ENCODE measurements around the gene TEX22. TPM values are rescaled to one million over a fixed set of nuclear protein-coding genes. Genes with fewer than 3 reads are reported as not detected.

TEX22 gene
- total and polyA plus RNA-seq, 4 donors = 0.02 to 0.14 (median 0.08) TPM; not detected in 1

GRCh38 chr14:105439710-105440553 is 41.6 kb downstream of the TEX22 start:
- Histone ChIP-seq H3K27ac (ENCODE audit: low read depth in 1 of 2, low read length in 2 of 2) (no peak overlapping the region), H3K36me3 (ENCODE audit: control insufficient read depth in 4 of 4, insufficient read depth in 3 of 4, low read depth in 1 of 4, low read length in 3 of 4) (peaks cover 0 to 4% (median 2%) of the 10 kb centered on the region in 4 donors), H3K4me3 (ENCODE audit: low read depth in 1 of 3, low read length in 3 of 3) (no peak overlapping the region), H3K27me3 (ENCODE audit: control insufficient read depth in 4 of 4, insufficient read depth in 4 of 4, low read length in 3 of 4) (no peaks in the 10 kb centered on the region), H3K9me3 (ENCODE audit: control insufficient read depth in 4 of 4, low read length in 3 of 4) (no peaks in the 10 kb centered on the region), H3K4me1 (ENCODE audit: control insufficient read depth in 4 of 4, insufficient read depth in 4 of 4, low read length in 3 of 4) (peaks cover 0 to under 1% (median 0%) of the 10 kb centered on the region in 4 donors), H3K9ac (ENCODE audit: low read depth in 1 of 2, low read length in 2 of 2) (no peak overlapping the region)
- WGBS = 89% methylated on average over 33 of the region's 33 CpGs
- TF ChIP-seq MAX (IDR thresholded peaks at IDR 0.05) = no peak
- TF ChIP-seq TAF1 (conservative IDR thresholded peaks at IDR 0.05) = no peak
- no peak for TF ChIP-seq ATF3 (IDR thresholded peaks at IDR 0.05)
- TF ChIP-seq FOXA2 (IDR thresholded peaks at IDR 0.05) = no peak
- TF ChIP-seq GABPA (IDR thresholded peaks at IDR 0.05 in 1 of 2, conservative IDR thresholded peaks at IDR 0.05 in 1 of 2) = no peak
- no peak for TF ChIP-seq ZBTB33 (IDR thresholded peaks at IDR 0.05)
- no peak for TF ChIP-seq JUND (IDR thresholded peaks at IDR 0.05)
- no peak for TF ChIP-seq REST (IDR thresholded peaks at IDR 0.05)
- TF ChIP-seq EGR1 (IDR thresholded peaks at IDR 0.05; ENCODE audit: low read depth in 2 of 2) = no peak
- no peak for TF ChIP-seq YY1 (IDR thresholded peaks at IDR 0.05)
- DNase-seq (ENCODE audit: low spot score) = no peak

GRCh38 chr14:105440554-105440900 is 42.2 kb downstream of the TEX22 start:
- 98% methylated on average over 15 of the region's 15 CpGs for WGBS
- no peaks in the 10 kb centered on the region for H3K9me3 ChIP-seq (ENCODE audit: control insufficient read depth in 4 of 4, low read length in 3 of 4)
- no peak for DNase-seq (ENCODE audit: low spot score)
- no peaks in the 10 kb centered on the region for H3K4me1 ChIP-seq (ENCODE audit: control insufficient read depth in 4 of 4, insufficient read depth in 4 of 4, low read length in 3 of 4)
- H3K27ac ChIP-seq (ENCODE audit: low read depth in 1 of 2, low read length in 2 of 2) = no peak overlapping the region
- TF ChIP-seq ATF3 (IDR thresholded peaks at IDR 0.05) (no peak), REST (IDR thresholded peaks at IDR 0.05) (no peak), YY1 (IDR thresholded peaks at IDR 0.05) (no peak), HNF4G (IDR thresholded peaks at IDR 0.05) (no peak), ZBTB33 (IDR thresholded peaks at IDR 0.05) (no peak)
- H3K9ac ChIP-seq (ENCODE audit: low read depth in 1 of 2, low read length in 2 of 2) = no peak overlapping the region
- no peak overlapping the region for H3K4me3 ChIP-seq (ENCODE audit: low read depth in 1 of 3, low read length in 3 of 3)
- no peaks in the 10 kb centered on the region for H3K27me3 ChIP-seq (ENCODE audit: control insufficient read depth in 4 of 4, insufficient read depth in 4 of 4, low read length in 3 of 4)
- peaks cover 0 to 4% (median 2%) of the 10 kb centered on the region in 4 donors for H3K36me3 ChIP-seq (ENCODE audit: control insufficient read depth in 4 of 4, insufficient read depth in 3 of 4, low read depth in 1 of 4, low read length in 3 of 4)

Measured in liver (tissue), 9 donors.